MM.1S (cell line): ENCODE data around the gene MRPL52.

Experiments used
- EZH2 ChIP-seq: fragments of 300-600 bp; sonication (generic); optimal IDR thresholded peaks from 2 replicates; pipeline ENCODE3; 2017; ENCODE audit warnings: low read depth, mild to moderate bottlenecking, antibody characterized with exemption, low read length, mixed read lengths
- EZH2phosphoT487 ChIP-seq: fragments of 300-600 bp; sonication (generic); IDR thresholded peaks from 2 replicates; pipeline ENCODE4 v1.6.1; 2018; ENCODE audit warnings: antibody characterized with exemption, low read length
- TF ChIP-seq, protein P1 (sequence below): fragments of 300-600 bp; sonication (generic); IDR thresholded peaks from 2 replicates; pipeline ENCODE4 v1.5.1; 2016; ENCODE audit warnings: antibody characterized with exemption, low read length, mixed read lengths

DNA sequence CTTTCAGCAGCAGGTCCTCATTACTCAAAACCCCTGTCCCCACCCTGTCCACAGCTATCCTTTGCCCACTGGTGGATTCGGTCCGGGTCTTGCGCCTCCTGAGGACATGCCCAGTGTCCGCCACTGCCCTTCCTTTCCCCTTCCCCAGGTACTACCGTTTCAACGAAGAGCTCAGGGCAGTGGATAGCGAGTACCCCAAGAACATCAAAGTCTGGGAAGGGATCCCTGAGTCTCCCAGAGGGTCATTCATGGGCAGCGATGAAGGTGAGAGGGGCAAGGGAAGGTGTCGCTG is 15.4 kb downstream of the MRPL52 start:
- TF ChIP-seq, protein P1, sequence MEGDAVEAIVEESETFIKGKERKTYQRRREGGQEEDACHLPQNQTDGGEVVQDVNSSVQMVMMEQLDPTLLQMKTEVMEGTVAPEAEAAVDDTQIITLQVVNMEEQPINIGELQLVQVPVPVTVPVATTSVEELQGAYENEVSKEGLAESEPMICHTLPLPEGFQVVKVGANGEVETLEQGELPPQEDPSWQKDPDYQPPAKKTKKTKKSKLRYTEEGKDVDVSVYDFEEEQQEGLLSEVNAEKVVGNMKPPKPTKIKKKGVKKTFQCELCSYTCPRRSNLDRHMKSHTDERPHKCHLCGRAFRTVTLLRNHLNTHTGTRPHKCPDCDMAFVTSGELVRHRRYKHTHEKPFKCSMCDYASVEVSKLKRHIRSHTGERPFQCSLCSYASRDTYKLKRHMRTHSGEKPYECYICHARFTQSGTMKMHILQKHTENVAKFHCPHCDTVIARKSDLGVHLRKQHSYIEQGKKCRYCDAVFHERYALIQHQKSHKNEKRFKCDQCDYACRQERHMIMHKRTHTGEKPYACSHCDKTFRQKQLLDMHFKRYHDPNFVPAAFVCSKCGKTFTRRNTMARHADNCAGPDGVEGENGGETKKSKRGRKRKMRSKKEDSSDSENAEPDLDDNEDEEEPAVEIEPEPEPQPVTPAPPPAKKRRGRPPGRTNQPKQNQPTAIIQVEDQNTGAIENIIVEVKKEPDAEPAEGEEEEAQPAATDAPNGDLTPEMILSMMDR, result no peak
- no peak for TF ChIP-seq EZH2
- TF ChIP-seq EZH2phosphoT487, result no peak
